COLO668 (cell line): Measurements from ENCODE around the gene UNC5A.

Experiments used
- DNase-seq: peaks from one replicate; lab custom pipeline; 2025; ENCODE audit not compliant: unreplicated experiment; lab: John Stamatoyannopoulos, UW

Gene UNC5A

GRCh38 chr5:176844281-176844680 lies 33.9 kb downstream of the UNC5A start:
- no peak for DNase-seq

GRCh38 chr5:176844706-176845391 lies 34.5 kb downstream of the UNC5A start:
- peak; percentile 62 for DNase-seq

- no peak for DNase-seq
Observed at GRCh38 chr5:176845392-176845713, 35.0 kb downstream of the UNC5A start.

GRCh38 chr5:176846335-176847140 lies 36.2 kb downstream of the UNC5A start:
- no peak for DNase-seq

GRCh38 chr5:176847148-176847547 lies 36.8 kb downstream of the UNC5A start:
- no peak for DNase-seq

GRCh38 chr5:176847726-176848290 lies 37.4 kb downstream of the UNC5A start:
- no peak for DNase-seq

GRCh38 chr5:176848651-176849050 lies 38.3 kb downstream of the UNC5A start:
- DNase-seq = no peak

- DNase-seq = no peak
Observed at GRCh38 chr5:176849611-176850227, 39.4 kb downstream of the UNC5A start.

GRCh38 chr5:176850371-176851245 lies 40.2 kb downstream of the UNC5A start:
- no peak for DNase-seq

GRCh38 chr5:176851380-176851779 lies 41.0 kb downstream of the UNC5A start:
- no peak for DNase-seq

- DNase-seq = peak; percentile 75
Observed at GRCh38 chr5:176851871-176852658, 41.7 kb downstream of the UNC5A start.

- DNase-seq = no peak
Observed at GRCh38 chr5:176853151-176853778, 42.9 kb downstream of the UNC5A start.

- peak; percentile 19 for DNase-seq
Observed at GRCh38 chr5:176854164-176854563, 43.8 kb downstream of the UNC5A start.

GRCh38 chr5:176855598-176855997 lies 45.2 kb downstream of the UNC5A start:
- no peak for DNase-seq

- DNase-seq = no peak
Observed at GRCh38 chr5:176856746-176857145, 46.4 kb downstream of the UNC5A start.

- no peak for DNase-seq
Observed at GRCh38 chr5:176857216-176857893, 47.0 kb downstream of the UNC5A start.

- no peak for DNase-seq
Observed at GRCh38 chr5:176857894-176858273, 47.5 kb downstream of the UNC5A start.

- DNase-seq = no peak
Observed at GRCh38 chr5:176859916-176860315, 49.6 kb downstream of the UNC5A start.

- no peak for DNase-seq
Observed at GRCh38 chr5:176860381-176860780, 50.0 kb downstream of the UNC5A start.
